ENCODE measurements around the gene HS6ST2.

HS6ST2 gene

GRCh38 chrX:132744470-132744869 is 214.0 kb downstream of the HS6ST2 start:
- DNase-seq (ENCODE audit: low read depth in 1 of 2, low spot score in 1 of 2) = no peak

- no peak for DNase-seq (ENCODE audit: low read depth in 1 of 2, low spot score in 1 of 2)
Measured at GRCh38 chrX:132743086-132743485, 215.3 kb downstream of the HS6ST2 start.

- DNase-seq (ENCODE audit: low read depth in 1 of 2, low spot score in 1 of 2) = no peak
Measured at GRCh38 chrX:132742246-132742645, 216.2 kb downstream of the HS6ST2 start.

- DNase-seq (ENCODE audit: low read depth in 1 of 2, low spot score in 1 of 2) = no peak
Measured at GRCh38 chrX:132741689-132742088, 216.7 kb downstream of the HS6ST2 start.

GRCh38 chrX:132740316-132741123 is 217.9 kb downstream of the HS6ST2 start:
- DNase-seq (ENCODE audit: low read depth in 1 of 2, low spot score in 1 of 2) = no peak

GRCh38 chrX:132738951-132739350 is 219.5 kb downstream of the HS6ST2 start:
- no peak for DNase-seq (ENCODE audit: low read depth in 1 of 2, low spot score in 1 of 2)

- peak in 1 of 2 donors; percentile 2 for DNase-seq (ENCODE audit: low read depth in 1 of 2, low spot score in 1 of 2)
Measured at GRCh38 chrX:132737743-132738142, 220.7 kb downstream of the HS6ST2 start.

- DNase-seq (ENCODE audit: low read depth in 1 of 2, low spot score in 1 of 2) = no peak
Measured at GRCh38 chrX:132732236-132732635, 226.2 kb downstream of the HS6ST2 start.

GRCh38 chrX:132730726-132731125 is 227.7 kb downstream of the HS6ST2 start:
- no peak for DNase-seq (ENCODE audit: low read depth in 1 of 2, low spot score in 1 of 2)

GRCh38 chrX:132730266-132730665 is 228.2 kb downstream of the HS6ST2 start:
- no peak for DNase-seq (ENCODE audit: low read depth in 1 of 2, low spot score in 1 of 2)

GRCh38 chrX:132728296-132728695 is 230.1 kb downstream of the HS6ST2 start:
- no peak for DNase-seq (ENCODE audit: low read depth in 1 of 2, low spot score in 1 of 2)

- DNase-seq (ENCODE audit: low read depth in 1 of 2, low spot score in 1 of 2) = no peak
Measured at GRCh38 chrX:132718431-132718958, 239.9 kb downstream of the HS6ST2 start.

- DNase-seq (ENCODE audit: low read depth in 1 of 2, low spot score in 1 of 2) = no peak
Measured at GRCh38 chrX:132716006-132716405, 242.4 kb downstream of the HS6ST2 start.

- DNase-seq (ENCODE audit: low read depth in 1 of 2, low spot score in 1 of 2) = no peak
Measured at GRCh38 chrX:132714913-132715312, 243.5 kb downstream of the HS6ST2 start.

GRCh38 chrX:132712350-132712749 is 246.1 kb downstream of the HS6ST2 start:
- no peak for DNase-seq (ENCODE audit: low read depth in 1 of 2, low spot score in 1 of 2)

- DNase-seq (ENCODE audit: low read depth in 1 of 2, low spot score in 1 of 2) = no peak
Measured at GRCh38 chrX:132710656-132711155, 247.7 kb downstream of the HS6ST2 start.

- no peak for DNase-seq (ENCODE audit: low read depth in 1 of 2, low spot score in 1 of 2)
Measured at GRCh38 chrX:132708529-132708928, 249.9 kb downstream of the HS6ST2 start.

GRCh38 chrX:132704769-132705168 is 253.7 kb downstream of the HS6ST2 start:
- no peak for DNase-seq (ENCODE audit: low read depth in 1 of 2, low spot score in 1 of 2)

GRCh38 chrX:132694382-132694781 is 264.0 kb downstream of the HS6ST2 start:
- DNase-seq (ENCODE audit: low read depth in 1 of 2, low spot score in 1 of 2) = no peak

- DNase-seq (ENCODE audit: low read depth in 1 of 2, low spot score in 1 of 2) = no peak
Measured at GRCh38 chrX:132692526-132692925, 265.9 kb downstream of the HS6ST2 start.

- no peak for DNase-seq (ENCODE audit: low read depth in 1 of 2, low spot score in 1 of 2)
Measured at GRCh38 chrX:132692066-132692465, 266.4 kb downstream of the HS6ST2 start.
